Measurements from ENCODE around the gene IPCEF1. TPM values are rescaled to one million over a fixed set of nuclear protein-coding genes. Genes with fewer than 3 reads are reported as not detected.
A peak's percentile ranks its signal among the peaks of the same experiment; 100 is the strongest.
"Not testable (repeated sequence)": the region's sequence is repeated elsewhere in the genome, so short reads cannot be mapped to it uniquely, and the experiment has no call there.

IPCEF1 gene
- total RNA-seq, 1 donor from 2014 or later: 2.2 TPM

- DNase-seq: no peak
Measured at GRCh38 chr6:154218301-154218700, 138.3 kb downstream of the IPCEF1 start.

GRCh38 chr6:154213782-154214181 lies 142.8 kb downstream of the IPCEF1 start:
- DNase-seq: no peak

- DNase-seq: no peak
Measured at GRCh38 chr6:154210678-154211077, 145.9 kb downstream of the IPCEF1 start.

GRCh38 chr6:154209555-154209954 lies 147.0 kb downstream of the IPCEF1 start:
- DNase-seq: no peak

- no peak for DNase-seq
Measured at GRCh38 chr6:154206996-154207395, 149.6 kb downstream of the IPCEF1 start.

- no peak for DNase-seq
Measured at GRCh38 chr6:154206141-154206540, 150.5 kb downstream of the IPCEF1 start.

GRCh38 chr6:154202958-154203357 lies 153.6 kb downstream of the IPCEF1 start:
- no peak for DNase-seq

GRCh38 chr6:154202339-154202738 lies 154.3 kb downstream of the IPCEF1 start:
- DNase-seq: no peak

- not testable (repeated sequence) for DNase-seq
Measured at GRCh38 chr6:154201688-154202087, 154.9 kb downstream of the IPCEF1 start.

GRCh38 chr6:154197196-154197860 lies 159.3 kb downstream of the IPCEF1 start:
- DNase-seq: no peak

GRCh38 chr6:154196333-154196885 lies 160.2 kb downstream of the IPCEF1 start:
- no peak for DNase-seq

GRCh38 chr6:154187714-154188113 lies 168.9 kb downstream of the IPCEF1 start:
- DNase-seq: no peak

- no peak for DNase-seq
Measured at GRCh38 chr6:154187203-154187602, 169.4 kb downstream of the IPCEF1 start.

- DNase-seq: no peak
Measured at GRCh38 chr6:154179434-154179833, 177.2 kb downstream of the IPCEF1 start.

GRCh38 chr6:154172393-154172792 lies 184.2 kb downstream of the IPCEF1 start:
- not testable (repeated sequence) for DNase-seq

GRCh38 chr6:154170106-154170505 lies 186.5 kb downstream of the IPCEF1 start:
- no peak for DNase-seq

- no peak for DNase-seq
Measured at GRCh38 chr6:154169193-154169847, 187.3 kb downstream of the IPCEF1 start.

- no peak for DNase-seq
Measured at GRCh38 chr6:154167126-154167525, 189.5 kb downstream of the IPCEF1 start.

- DNase-seq: no peak
Measured at GRCh38 chr6:154166140-154166539, 190.5 kb downstream of the IPCEF1 start.

GRCh38 chr6:154165478-154165877 lies 191.1 kb downstream of the IPCEF1 start:
- no peak for DNase-seq

- peak; percentile 17 for DNase-seq
Measured at GRCh38 chr6:154164397-154164796, 192.2 kb downstream of the IPCEF1 start.

GRCh38 chr6:154161689-154162088 lies 194.9 kb downstream of the IPCEF1 start:
- DNase-seq: no peak

- no peak for DNase-seq
Measured at GRCh38 chr6:154159126-154159525, 197.5 kb downstream of the IPCEF1 start.

GRCh38 chr6:154157706-154158105 lies 198.9 kb downstream of the IPCEF1 start:
- no peak for DNase-seq
